Endothelial cell (in vitro differentiated cells): Measurements from ENCODE around the gene CTBS. TPM values are rescaled to one million over a fixed set of nuclear protein-coding genes. Genes with fewer than 3 reads are reported as not detected.

Experiments used
- DNase-seq: peaks from one replicate; pipeline ENCODE4 v3.0.0; 2021; ENCODE audit warnings: low spot score
- H3K27ac Mint-ChIP-seq: one replicate; pipeline ENCODE4 v1.8.0; 2021; ENCODE audit warnings: mixed read lengths, inconsistent platforms; ENCODE audit not compliant: unreplicated experiment
- H3K27me3 Mint-ChIP-seq: one replicate; pipeline ENCODE4 v1.8.0; 2021; ENCODE audit warnings: mild to moderate bottlenecking, moderate library complexity, mixed read lengths, inconsistent platforms; ENCODE audit not compliant: unreplicated experiment
- H3K36me3 Mint-ChIP-seq: one replicate; pipeline ENCODE4 v1.8.0; 2021; ENCODE audit warnings: mild to moderate bottlenecking, low read depth, mixed read lengths, inconsistent platforms; ENCODE audit not compliant: unreplicated experiment
- H3K4me1 Mint-ChIP-seq: one replicate; pipeline ENCODE4 v1.8.0; 2021; ENCODE audit warnings: mild to moderate bottlenecking, mixed read lengths, inconsistent platforms; ENCODE audit not compliant: unreplicated experiment
- H3K4me3 Mint-ChIP-seq: one replicate; pipeline ENCODE4 v1.8.0; 2021; ENCODE audit warnings: mild to moderate bottlenecking, mixed read lengths, inconsistent platforms; ENCODE audit not compliant: unreplicated experiment
- H3K9me3 Mint-ChIP-seq: one replicate; pipeline ENCODE4 v1.8.0; 2021; ENCODE audit warnings: mixed read lengths, inconsistent platforms; ENCODE audit not compliant: unreplicated experiment
- total RNA-seq: library from RNA; stranded (reverse); fragmentation: NEBNext Ultra II Directional; extraction: Animal tissue kit (Norgen Biotek cat#: 25700); gene quantifications from one replicate; pipeline ENCODE4 v1.2.1, GENCODE V29; 2021; ENCODE audit not compliant: unreplicated experiment
- TF ChIP-seq, protein P1 (sequence below): fragments of 200-600 bp; sonication (generic); IDR thresholded peaks from one replicate; pipeline ENCODE4 v1.5.0; 2021; ENCODE audit warnings: antibody characterized with exemption; ENCODE audit not compliant: unreplicated experiment

The CTBS gene
- total RNA-seq, 1 donor from 2014 or later: 6.1 TPM

DNA sequence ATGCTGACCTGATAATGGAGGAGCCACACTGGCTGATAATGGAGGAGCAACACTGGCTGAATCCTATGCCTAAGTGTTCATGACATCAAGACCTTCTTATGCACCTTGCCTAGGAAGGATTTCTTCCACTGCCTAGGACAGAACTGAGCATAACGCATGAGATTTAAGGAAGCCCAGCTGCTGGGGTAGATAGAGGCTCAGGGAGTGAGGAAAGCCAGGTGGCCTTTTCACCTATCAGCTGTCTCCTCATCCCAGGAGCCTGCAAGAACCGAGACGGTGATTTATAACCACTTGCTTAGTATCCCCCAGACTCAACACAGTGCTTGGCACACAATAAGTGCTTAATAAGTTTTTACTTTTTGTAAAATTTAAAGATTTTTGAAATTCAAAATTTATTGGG, 7.4 kb upstream of the CTBS start:
- no peak for DNase-seq
- H3K4me3 Mint-ChIP-seq: no peak overlapping the region
- peaks cover 20% of the 10 kb centered on the region for H3K36me3 Mint-ChIP-seq
- peaks cover 6% of the 10 kb centered on the region for H3K4me1 Mint-ChIP-seq
- TF ChIP-seq, protein P1, sequence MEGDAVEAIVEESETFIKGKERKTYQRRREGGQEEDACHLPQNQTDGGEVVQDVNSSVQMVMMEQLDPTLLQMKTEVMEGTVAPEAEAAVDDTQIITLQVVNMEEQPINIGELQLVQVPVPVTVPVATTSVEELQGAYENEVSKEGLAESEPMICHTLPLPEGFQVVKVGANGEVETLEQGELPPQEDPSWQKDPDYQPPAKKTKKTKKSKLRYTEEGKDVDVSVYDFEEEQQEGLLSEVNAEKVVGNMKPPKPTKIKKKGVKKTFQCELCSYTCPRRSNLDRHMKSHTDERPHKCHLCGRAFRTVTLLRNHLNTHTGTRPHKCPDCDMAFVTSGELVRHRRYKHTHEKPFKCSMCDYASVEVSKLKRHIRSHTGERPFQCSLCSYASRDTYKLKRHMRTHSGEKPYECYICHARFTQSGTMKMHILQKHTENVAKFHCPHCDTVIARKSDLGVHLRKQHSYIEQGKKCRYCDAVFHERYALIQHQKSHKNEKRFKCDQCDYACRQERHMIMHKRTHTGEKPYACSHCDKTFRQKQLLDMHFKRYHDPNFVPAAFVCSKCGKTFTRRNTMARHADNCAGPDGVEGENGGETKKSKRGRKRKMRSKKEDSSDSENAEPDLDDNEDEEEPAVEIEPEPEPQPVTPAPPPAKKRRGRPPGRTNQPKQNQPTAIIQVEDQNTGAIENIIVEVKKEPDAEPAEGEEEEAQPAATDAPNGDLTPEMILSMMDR: no peak
- H3K27ac Mint-ChIP-seq: no peak overlapping the region
- no peaks in the 10 kb centered on the region for H3K9me3 Mint-ChIP-seq
- no peaks in the 10 kb centered on the region for H3K27me3 Mint-ChIP-seq

DNA sequence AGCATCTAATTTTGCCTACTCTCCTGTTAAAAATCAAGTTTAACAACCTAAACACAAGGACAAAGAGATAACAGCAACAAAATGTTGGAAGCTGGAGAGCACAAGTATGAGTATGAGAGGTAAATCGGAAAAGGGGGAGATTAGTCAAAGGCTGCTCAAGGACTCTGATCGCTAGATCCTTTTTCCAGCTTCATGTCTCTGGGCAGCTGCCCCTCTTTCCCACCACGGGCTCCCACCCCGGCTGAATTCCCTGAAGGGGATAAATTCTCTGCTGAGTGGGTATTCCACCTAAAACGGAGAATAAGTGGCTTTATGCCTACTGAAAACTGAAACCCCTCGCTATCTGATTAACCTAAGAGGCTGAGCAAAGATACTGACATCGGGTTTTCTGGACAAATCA, 696 bp upstream of the CTBS start:
- Mint-ChIP-seq H3K4me1 (peaks cover 16% of the 10 kb centered on the region), H3K9me3 (no peaks in the 10 kb centered on the region), H3K36me3 (no peaks in the 10 kb centered on the region), H3K27me3 (peaks cover 3% of the 10 kb centered on the region), H3K27ac (no peak overlapping the region), H3K4me3 (peak overlapping the region; percentile 89)
- no peak for DNase-seq
- TF ChIP-seq, protein P1: no peak

DNA sequence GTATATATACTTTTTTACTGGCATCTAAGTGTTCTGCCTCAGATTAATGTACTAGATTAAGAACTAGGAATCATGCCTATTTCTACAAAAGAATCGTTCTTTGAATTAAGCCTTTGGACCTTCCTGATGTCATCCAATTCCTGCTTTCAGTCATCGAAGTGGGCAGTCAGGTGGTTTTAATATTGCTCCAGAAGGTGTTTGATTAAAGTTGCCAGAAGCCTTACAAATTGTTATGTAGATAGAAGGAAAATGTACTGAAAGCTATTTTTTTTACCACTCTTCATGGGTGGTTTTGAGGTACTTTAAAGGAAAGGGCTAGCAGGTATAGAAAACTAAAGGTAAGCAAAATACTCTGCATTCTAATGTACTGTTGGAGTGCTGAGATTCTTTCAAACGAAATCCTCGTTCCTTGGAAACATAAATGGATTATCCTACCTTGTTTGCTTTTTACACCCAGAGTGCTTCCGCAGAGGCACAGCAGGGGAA, 716 bp downstream of the CTBS start:
- Mint-ChIP-seq H3K4me1 (peaks cover 16% of the 10 kb centered on the region), H3K27ac (peak overlapping the region; percentile 99), H3K36me3 (peaks cover 4% of the 10 kb centered on the region), H3K4me3 (peak overlapping the region; percentile 91), H3K9me3 (no peaks in the 10 kb centered on the region), H3K27me3 (peaks cover 3% of the 10 kb centered on the region)
- TF ChIP-seq, protein P1: no peak
- no peak for DNase-seq

DNA sequence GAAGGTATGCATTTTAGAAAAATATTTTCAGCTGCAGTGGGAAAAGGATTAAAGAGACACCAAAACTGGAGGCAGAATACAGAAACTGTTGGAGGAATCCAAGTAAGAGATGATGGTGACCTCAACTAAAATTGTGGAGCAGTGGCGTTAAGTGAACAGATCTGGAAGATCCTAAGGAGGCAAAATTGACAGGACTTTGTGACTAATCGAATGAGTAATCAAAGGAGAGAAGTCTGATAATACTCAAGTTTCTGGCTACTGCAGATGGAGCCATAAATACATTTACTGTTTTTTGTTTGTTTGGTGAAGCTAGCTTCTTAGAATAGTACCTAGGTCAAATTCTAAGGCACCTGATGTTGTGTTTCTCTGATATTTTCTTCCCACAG, 3.1 kb downstream of the CTBS start:
- no peak overlapping the region for H3K4me3 Mint-ChIP-seq
- TF ChIP-seq, protein P1: no peak
- H3K27ac Mint-ChIP-seq: no peak overlapping the region
- H3K27me3 Mint-ChIP-seq: peaks cover 3% of the 10 kb centered on the region
- H3K36me3 Mint-ChIP-seq: peaks cover 7% of the 10 kb centered on the region
- H3K9me3 Mint-ChIP-seq: no peaks in the 10 kb centered on the region
- H3K4me1 Mint-ChIP-seq: peaks cover 16% of the 10 kb centered on the region
- no peak for DNase-seq

DNA sequence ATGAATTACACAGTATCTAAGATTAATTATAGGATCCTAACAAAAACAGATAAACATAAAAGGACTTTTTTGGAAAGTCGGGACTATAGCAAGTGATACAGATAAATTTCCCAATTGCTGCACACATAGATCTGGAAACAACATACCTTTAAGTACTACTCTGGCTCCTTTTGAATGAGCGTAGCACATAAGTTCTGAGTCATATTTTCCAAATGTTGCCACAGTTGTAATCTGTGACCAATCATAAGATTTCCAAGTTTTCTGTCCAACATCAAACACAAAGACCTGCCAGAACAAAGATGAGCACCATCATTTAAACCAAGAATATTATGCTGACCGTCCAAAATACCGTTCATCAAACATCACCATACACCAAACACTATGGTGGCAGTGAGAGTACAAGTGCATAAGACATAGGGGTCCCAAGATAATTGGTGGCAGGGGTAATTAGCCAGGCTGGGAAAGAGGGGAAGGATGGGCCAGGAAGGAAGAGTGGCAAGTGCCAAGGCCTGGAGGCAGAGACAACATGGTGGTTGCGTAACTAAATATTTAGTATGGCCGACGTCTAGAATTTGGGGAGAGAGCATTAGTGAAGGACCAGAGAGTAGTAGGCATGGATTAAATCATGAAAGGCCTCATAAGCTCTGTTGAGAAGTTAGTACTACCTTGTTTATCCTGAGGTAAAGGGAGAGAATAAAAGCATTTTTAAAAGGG, 3.6 kb downstream of the CTBS start:
- peaks cover 3% of the 10 kb centered on the region for H3K27me3 Mint-ChIP-seq
- H3K4me3 Mint-ChIP-seq: no peak overlapping the region
- H3K4me1 Mint-ChIP-seq: peaks cover 16% of the 10 kb centered on the region
- no peak for DNase-seq
- H3K36me3 Mint-ChIP-seq: peaks cover 7% of the 10 kb centered on the region
- no peak overlapping the region for H3K27ac Mint-ChIP-seq
- TF ChIP-seq, protein P1: no peak
- H3K9me3 Mint-ChIP-seq: no peaks in the 10 kb centered on the region
